Memory B cell (primary cell): ENCODE data around the gene GNPAT.

ENCODE experiments used
- ATAC-seq: fragments of 150-1000 bp; cut with Tn5 transposase; 2 replicates; pipeline ENCODE4 v1.10.0; 2021; ENCODE audit warnings: low read depth, mild to moderate bottlenecking, moderate library complexity
- DNase-seq, 2 donors: peaks; one replicate each; pipeline ENCODE4 v3.0.0; 2022; ENCODE audit warnings: low spot score in 2 of 2
- H3K27ac Mint-ChIP-seq: one replicate; pipeline ENCODE4 v1.8.0; 2022; ENCODE audit warnings: mild to moderate bottlenecking, moderate library complexity, mixed read lengths
- H3K27me3 Mint-ChIP-seq: one replicate; pipeline ENCODE4 v1.8.0; 2022; ENCODE audit warnings: mixed read lengths
- H3K36me3 Mint-ChIP-seq: one replicate; pipeline ENCODE4 v1.8.0; 2022; ENCODE audit warnings: mild to moderate bottlenecking, mixed read lengths
- H3K4me1 Mint-ChIP-seq: one replicate; pipeline ENCODE4 v1.8.0; 2022; ENCODE audit warnings: mixed read lengths
- H3K4me3 Mint-ChIP-seq: one replicate; pipeline ENCODE4 v1.8.0; 2022; ENCODE audit warnings: mild to moderate bottlenecking, moderate library complexity, mixed read lengths
- H3K9me3 Mint-ChIP-seq: one replicate; pipeline ENCODE4 v1.8.0; 2022; ENCODE audit warnings: mixed read lengths

Gene GNPAT

DNA sequence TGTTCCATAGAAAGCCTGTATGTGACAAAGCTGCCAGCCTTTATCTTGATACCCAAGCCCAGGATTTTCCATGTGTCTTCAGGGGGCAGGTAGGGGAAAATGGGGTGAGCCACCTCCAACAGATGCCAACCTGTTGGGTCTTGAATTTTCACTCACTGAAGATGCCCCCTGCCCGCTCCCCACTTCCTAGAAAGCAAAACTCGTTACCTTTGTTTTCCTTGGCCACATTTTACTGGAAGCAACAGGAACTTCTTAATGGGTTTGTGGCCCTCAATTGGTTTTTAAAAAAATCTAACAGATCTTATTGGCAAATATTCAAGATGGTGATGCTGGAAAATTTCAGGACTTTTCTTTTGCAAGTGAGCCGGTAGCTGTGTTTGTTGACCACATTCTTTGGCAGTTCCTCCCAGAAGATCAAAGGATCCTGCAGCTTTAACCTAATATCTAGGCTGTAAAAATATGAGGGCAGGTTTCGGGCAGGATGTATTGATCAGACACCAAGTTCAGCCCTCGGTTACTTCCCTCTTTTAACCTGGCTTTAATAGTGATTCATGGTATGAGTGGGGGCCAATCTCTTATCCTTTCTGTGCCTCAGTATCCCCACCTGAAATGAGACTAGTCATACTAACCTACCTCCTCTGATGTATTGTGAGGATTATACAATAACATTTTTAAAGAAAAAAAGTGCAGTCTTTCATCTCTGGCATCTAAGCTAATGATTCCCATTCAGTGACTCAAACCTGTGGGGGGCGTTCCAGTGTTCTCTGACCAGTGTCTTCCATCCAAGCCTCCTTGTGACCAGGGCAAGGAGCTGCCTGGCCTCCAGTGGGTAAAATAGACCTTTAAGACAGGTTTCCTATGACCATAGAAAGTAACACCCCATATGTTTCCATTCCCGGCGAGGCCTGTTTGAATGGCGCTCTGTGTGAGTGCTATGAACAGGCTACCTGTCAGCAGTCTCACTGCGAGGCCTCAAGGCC is 21.3 kb upstream of the GNPAT start:
- Mint-ChIP-seq H3K36me3 (peaks cover 7% of the 10 kb centered on the region), H3K27ac (no peak overlapping the region), H3K4me3 (no peak overlapping the region), H3K27me3 (no peaks in the 10 kb centered on the region), H3K4me1 (peaks cover 18% of the 10 kb centered on the region), H3K9me3 (no peaks in the 10 kb centered on the region)
- no peak for ATAC-seq
- DNase-seq = no peak

DNA sequence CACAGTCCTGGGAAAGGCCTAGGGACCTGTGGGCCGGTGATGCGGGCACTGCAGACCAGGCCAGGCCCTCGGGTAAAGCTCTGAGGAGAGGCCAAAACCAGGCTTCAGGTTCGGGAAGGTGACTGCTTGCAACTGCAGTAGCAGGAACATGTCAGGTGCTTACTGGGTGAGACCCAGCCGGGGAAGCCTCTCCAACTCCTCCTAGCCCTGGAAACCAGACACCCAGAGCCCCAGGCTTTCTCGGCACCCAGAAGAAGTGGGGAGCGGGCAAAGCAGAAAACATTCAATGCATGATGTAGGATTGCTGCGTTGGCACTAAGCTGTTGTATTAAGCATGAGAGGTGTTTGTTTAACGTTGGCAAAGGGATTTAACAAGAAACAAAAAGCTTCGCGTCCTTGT is 20.2 kb upstream of the GNPAT start:
- Mint-ChIP-seq H3K9me3 (no peaks in the 10 kb centered on the region), H3K4me1 (peaks cover 9% of the 10 kb centered on the region), H3K4me3 (no peak overlapping the region), H3K36me3 (peaks cover 16% of the 10 kb centered on the region), H3K27me3 (no peaks in the 10 kb centered on the region), H3K27ac (no peak overlapping the region)
- no peak for ATAC-seq
- no peak for DNase-seq

DNA sequence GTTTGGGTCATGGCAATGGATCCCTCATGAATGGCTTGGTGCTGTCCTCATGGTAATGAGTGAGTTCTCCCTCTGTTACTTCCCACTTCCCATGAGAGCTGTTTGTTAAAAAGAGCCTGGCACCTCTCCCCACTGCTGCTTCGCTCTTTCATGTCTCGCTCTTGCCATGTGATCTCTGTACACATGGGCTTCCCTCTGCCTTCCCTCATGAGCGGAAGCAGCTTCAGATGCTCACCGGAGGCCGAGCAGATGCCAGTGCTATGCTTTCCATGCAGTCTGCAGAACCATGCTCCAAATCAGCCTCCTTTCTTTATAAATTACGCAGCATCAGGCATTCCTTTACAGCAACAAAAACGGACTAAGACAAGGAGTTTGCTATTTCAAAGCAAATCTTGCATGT is 14.9 kb upstream of the GNPAT start:
- Mint-ChIP-seq H3K27me3 (no peaks in the 10 kb centered on the region), H3K9me3 (no peaks in the 10 kb centered on the region), H3K36me3 (peaks cover 37% of the 10 kb centered on the region)

DNA sequence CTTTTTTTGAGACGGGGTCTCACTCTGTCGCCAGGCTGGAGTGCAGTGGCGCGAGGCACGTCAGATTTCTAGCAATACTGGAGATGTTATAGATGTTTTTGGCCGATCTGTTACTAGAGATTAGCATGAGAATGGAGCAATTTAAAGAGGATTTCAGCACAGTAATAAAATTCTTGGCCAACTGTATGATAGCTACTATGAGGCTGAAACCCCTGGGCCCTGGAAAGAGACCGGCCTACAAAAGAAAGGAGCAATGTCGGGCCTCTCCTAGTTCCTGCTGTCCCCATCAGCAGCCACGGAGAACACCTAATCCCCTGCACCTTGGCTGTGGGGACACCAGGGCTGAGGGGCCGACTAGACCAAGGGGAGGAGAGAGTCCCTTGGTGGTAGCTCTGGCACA is 9.5 kb upstream of the GNPAT start:
- DNase-seq = no peak
- Mint-ChIP-seq H3K9me3 (no peaks in the 10 kb centered on the region), H3K4me1 (peaks cover 23% of the 10 kb centered on the region), H3K36me3 (peaks cover 26% of the 10 kb centered on the region), H3K27me3 (no peaks in the 10 kb centered on the region), H3K4me3 (no peak overlapping the region), H3K27ac (no peak overlapping the region)
- ATAC-seq = no peak

More for the DNA sequence above, 14.9 kb upstream of the GNPAT start:
- no peak for DNase-seq
- Mint-ChIP-seq H3K4me3 (no peak overlapping the region), H3K27ac (peak overlapping the region; percentile 55), H3K4me1 (peaks cover 6% of the 10 kb centered on the region)
- no peak for ATAC-seq

DNA sequence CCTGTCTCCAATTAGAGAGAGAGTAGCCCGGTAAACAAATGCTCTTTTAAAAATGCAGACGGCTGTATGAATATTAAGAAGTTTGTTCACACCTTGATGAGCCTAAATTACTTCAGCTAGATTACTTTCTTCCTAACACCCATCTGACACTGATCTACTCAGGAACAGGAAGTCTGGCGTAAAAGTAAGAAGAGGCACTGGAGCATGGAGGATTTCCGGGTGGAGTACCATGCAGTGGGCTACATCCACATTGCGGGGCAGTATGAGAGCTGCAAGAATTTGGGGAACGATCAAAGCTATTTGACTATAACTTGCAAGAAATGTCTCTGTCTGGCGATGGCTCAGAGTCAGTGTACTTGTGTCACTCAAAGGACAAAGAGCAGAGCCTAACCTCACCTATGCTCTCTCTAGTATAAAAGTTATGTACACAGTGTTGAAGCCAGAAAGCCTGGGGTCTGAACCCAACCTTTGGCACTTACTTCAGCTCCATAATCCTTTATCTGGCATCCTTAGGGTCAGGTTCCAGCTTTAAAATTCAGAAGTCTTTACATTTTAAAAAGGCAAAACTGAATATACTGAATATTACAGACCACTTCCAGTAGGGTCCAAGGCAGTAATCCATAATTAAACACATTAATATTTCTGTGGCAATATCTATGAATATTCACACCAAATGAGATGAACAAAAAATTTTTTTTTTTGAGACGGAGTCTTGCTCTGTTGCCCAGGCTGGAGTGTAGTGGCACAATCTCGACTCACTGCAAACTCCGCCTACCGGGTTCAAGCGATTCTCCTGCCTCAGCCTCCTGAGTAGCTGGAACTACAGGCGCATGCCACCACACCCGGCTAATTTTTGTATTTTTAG is 7.9 kb upstream of the GNPAT start:
- Mint-ChIP-seq H3K9me3 (no peaks in the 10 kb centered on the region), H3K27me3 (no peaks in the 10 kb centered on the region), H3K27ac (peak overlapping the region; percentile 9), H3K4me3 (peak overlapping the region; percentile 47), H3K36me3 (peaks cover 24% of the 10 kb centered on the region), H3K4me1 (peaks cover 27% of the 10 kb centered on the region)
- ATAC-seq = peak; percentile 99
- no peak for DNase-seq

DNA sequence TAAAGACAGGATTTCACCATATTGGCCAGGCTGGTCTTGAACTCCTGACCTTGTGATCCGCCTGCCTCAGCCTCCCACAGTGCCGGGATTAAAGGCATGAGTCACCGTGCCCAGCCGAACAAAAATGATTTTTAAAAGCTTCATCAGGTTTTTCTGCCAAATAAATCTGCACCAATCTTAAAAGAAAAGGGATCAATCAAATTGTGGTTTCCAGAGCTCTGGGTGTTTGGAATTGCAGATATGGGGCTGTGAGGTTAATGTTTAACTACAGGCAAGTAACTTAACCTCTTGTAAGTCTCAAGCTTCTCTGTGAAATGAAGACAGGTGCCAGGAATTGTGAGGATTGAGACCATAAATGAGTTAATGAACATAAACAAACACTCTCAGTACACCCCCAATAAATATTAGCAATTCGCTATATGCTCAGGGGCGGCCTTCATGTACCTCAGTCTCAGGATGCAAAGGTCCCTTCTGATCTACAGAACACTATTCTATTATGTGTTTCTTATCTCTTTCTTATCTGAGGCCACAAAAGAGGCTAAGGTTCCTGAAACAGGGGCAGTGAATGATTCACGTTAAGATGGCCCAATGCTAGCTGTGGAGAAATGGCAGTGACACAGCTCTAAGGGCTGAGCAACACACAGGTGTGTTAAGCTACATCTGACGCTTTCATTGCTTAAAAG is 7.1 kb upstream of the GNPAT start:
- Mint-ChIP-seq H3K4me1 (peaks cover 27% of the 10 kb centered on the region), H3K27me3 (no peaks in the 10 kb centered on the region), H3K4me3 (no peak overlapping the region), H3K27ac (no peak overlapping the region), H3K9me3 (no peaks in the 10 kb centered on the region), H3K36me3 (peaks cover 28% of the 10 kb centered on the region)
- no peak for ATAC-seq
- DNase-seq = no peak

DNA sequence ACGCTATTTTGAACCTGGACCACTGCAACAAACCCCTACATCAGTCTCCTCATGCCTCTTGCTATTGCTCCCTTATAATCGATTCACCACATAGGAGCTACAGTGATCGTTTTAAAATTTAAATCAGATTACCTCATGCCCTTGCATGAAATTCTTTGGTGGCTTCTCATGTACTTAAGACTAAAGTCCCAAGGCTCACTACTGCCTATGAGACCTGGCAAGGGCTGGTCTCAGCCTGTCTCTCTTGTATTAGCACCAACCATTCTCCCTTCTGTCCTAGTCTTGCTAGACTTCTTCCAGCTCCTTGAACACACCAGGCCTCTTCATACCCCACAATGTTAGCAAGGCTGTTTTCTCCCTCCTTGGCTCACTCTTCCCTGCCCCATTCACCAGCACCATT is 6.5 kb upstream of the GNPAT start:
- DNase-seq (no peak), ATAC-seq (no peak)
- peaks cover 29% of the 10 kb centered on the region for H3K36me3 Mint-ChIP-seq
- no peak overlapping the region for H3K4me3 Mint-ChIP-seq
- no peak overlapping the region for H3K27ac Mint-ChIP-seq
- H3K27me3 Mint-ChIP-seq = no peaks in the 10 kb centered on the region
- peaks cover 31% of the 10 kb centered on the region for H3K4me1 Mint-ChIP-seq
- H3K9me3 Mint-ChIP-seq = no peaks in the 10 kb centered on the region

DNA sequence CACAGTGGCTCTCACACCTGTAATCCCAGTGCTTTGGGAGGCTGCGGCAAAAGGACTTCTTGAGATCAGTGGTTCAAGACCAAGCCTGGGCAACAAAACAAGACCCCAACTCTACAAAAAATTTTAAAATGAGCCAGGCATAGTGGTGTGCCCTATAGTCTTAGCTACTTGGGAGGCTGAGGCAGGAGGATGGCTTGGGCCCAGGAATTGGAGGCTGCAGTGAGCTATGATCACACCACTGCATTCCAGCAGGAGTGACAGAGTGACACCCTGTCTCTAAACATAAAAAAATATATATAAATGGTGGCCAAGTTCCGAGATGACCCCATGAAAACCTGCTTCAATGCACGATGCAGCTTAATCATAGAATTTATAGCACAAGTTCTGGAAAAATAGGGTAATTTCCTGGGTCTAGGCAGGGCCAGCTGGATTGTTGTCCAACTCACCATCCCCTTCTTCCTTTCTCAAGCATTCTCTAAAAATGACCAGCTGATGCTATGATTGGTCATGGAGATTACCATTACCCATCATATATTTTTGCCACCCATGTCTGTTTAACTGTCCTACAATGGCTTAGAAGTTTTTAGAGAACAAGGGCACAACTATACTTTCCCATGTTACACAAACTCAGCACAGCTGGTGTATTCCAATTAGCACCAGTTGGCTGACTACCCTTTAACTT is 5.3 kb upstream of the GNPAT start:
- no peak overlapping the region for H3K4me3 Mint-ChIP-seq

DNA sequence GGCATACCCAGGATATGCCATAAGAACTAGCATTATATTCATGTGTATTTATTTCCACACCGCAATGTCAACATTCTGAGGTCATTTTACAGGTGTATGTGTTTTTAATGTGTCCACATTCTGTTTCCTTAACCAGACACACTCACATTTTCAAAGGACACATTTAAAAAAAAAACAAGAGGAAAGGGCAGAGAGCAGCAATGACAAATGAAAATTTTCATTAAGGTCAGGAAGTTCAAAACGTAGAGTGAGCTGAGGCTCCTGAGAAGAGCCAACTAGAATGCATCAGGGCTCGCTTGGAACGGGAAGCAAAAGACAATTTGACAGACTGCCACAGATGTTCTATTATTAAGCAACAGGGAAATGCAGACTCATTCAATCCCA is 4.8 kb upstream of the GNPAT start:
- H3K27me3 Mint-ChIP-seq = no peaks in the 10 kb centered on the region
- no peak overlapping the region for H3K27ac Mint-ChIP-seq
- DNase-seq = no peak
- no peak for ATAC-seq
- H3K4me1 Mint-ChIP-seq = peaks cover 29% of the 10 kb centered on the region
- H3K36me3 Mint-ChIP-seq = peaks cover 20% of the 10 kb centered on the region
- H3K9me3 Mint-ChIP-seq = no peaks in the 10 kb centered on the region
- no peak overlapping the region for H3K4me3 Mint-ChIP-seq

More for the DNA sequence above, 5.3 kb upstream of the GNPAT start:
- H3K4me1 Mint-ChIP-seq = peaks cover 33% of the 10 kb centered on the region
- ATAC-seq = no peak
- peaks cover 25% of the 10 kb centered on the region for H3K36me3 Mint-ChIP-seq
- DNase-seq = no peak
- H3K27me3 Mint-ChIP-seq = no peaks in the 10 kb centered on the region
- no peaks in the 10 kb centered on the region for H3K9me3 Mint-ChIP-seq
- no peak overlapping the region for H3K27ac Mint-ChIP-seq

DNA sequence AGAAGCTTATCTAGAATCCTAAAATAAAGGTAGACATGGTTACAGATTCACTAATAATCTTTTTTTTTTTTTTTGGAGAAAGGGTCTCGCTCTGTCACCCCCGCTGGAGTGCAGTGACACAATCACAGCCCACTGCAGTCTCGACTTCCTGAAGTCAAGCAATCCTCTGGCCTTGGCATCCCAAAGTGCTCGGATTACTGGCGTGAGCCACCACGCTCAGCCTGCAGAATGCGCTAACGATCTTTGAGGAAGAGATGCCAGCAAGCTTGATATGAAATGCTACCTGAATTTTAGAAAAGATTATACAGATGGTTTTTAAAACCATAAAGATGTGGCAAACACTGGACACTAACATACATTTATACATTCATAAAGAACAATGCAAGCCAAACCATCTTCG is 4.1 kb upstream of the GNPAT start:
- Mint-ChIP-seq H3K9me3 (no peaks in the 10 kb centered on the region), H3K4me1 (peaks cover 29% of the 10 kb centered on the region), H3K27ac (no peak overlapping the region), H3K27me3 (no peaks in the 10 kb centered on the region), H3K36me3 (peaks cover 17% of the 10 kb centered on the region), H3K4me3 (no peak overlapping the region)
- no peak for ATAC-seq
- no peak for DNase-seq

DNA sequence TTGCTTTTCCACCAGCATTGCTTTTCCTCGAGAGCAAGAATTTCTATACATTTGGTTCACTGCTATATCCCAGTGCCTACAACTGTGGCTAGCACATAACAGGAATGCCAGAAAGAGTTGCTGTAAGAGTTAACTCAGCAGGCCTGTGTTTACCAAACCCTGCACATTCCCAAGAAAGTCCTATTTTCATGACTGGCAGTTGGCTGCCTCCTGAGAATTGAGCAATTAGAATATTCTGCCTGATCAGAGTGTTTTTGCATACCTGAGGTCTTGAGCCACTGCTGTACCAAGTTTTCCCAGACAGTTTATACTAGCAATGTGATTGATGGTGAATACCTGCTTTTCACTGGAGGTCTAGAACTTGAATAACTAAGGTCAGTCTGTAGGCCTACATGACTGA is 2.7 kb upstream of the GNPAT start:
- Mint-ChIP-seq H3K27ac (no peak overlapping the region), H3K4me3 (no peak overlapping the region), H3K4me1 (peaks cover 29% of the 10 kb centered on the region), H3K36me3 (peaks cover 17% of the 10 kb centered on the region), H3K9me3 (no peaks in the 10 kb centered on the region), H3K27me3 (no peaks in the 10 kb centered on the region)
- DNase-seq (no peak), ATAC-seq (no peak)

DNA sequence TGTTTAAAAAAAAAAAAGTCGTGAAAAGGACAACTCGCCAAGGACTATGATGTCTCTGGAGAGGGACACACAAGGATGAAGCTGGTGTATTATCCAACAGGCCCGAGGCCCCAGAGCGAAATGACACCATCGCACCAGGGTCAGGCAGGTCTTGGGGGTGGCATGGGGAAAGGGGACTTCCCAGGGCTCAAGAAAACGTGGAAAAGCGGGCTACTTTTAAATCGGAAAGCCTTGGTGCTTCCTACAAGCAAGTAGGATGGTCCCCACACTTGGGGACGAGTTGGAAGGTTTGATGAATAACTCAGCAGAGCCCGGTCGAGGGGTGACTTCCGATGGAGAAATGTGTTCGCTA is 505 bp upstream of the GNPAT start:
- peak overlapping the region; percentile 96 for H3K4me3 Mint-ChIP-seq
- no peaks in the 10 kb centered on the region for H3K27me3 Mint-ChIP-seq
- peaks cover 19% of the 10 kb centered on the region for H3K36me3 Mint-ChIP-seq
- DNase-seq (no peak), ATAC-seq (peak; percentile 1)
- peak overlapping the region; percentile 95 for H3K27ac Mint-ChIP-seq
- no peaks in the 10 kb centered on the region for H3K9me3 Mint-ChIP-seq
- peaks cover 35% of the 10 kb centered on the region for H3K4me1 Mint-ChIP-seq

DNA sequence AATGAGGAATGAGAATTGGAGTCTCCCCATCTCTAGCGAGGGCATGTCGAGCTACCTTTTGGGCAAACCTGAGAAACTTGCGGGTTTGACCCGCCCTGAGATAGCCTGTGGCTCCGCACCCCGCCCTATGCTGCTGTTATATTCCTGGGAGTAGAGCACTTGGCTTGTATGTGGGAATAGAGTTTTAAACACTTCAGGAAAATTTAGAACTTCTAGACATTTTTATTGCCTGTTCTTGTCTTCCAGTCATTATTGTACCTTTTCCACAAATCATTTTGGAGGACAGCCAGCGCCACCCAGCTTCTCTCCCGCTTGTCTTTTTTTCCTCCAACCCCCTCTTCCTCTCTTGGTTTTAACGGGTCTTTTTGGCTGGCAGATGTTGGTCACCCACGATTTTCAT is 738 bp downstream of the GNPAT start:
- Mint-ChIP-seq H3K27me3 (no peaks in the 10 kb centered on the region), H3K4me3 (peak overlapping the region; percentile 96), H3K36me3 (peaks cover 16% of the 10 kb centered on the region), H3K4me1 (peaks cover 35% of the 10 kb centered on the region), H3K27ac (peak overlapping the region; percentile 95), H3K9me3 (no peaks in the 10 kb centered on the region)
- DNase-seq (no peak), ATAC-seq (no peak)
